OCI-LY3 (cell line): ENCODE measurements around the gene GULP1.

Source experiments
- H2AFZ ChIP-seq: fragments of 200-600, 300-600 bp; shearing (Covaris generic); 2 replicates; pipeline ENCODE4 v1.6.0; 2014; ENCODE audit warnings: antibody characterized with exemption, low read depth, low read length
- H3K27ac ChIP-seq: fragments of 200-600, 300-600 bp; sonication (generic); 2 replicates; pipeline ENCODE4 v1.5.1; 2014; ENCODE audit warnings: mild to moderate bottlenecking, low read length, moderate library complexity, mixed read lengths
- H3K27me3 ChIP-seq: fragments of 200-600, 300-600 bp; sonication (generic); 2 replicates; pipeline ENCODE4 v1.6.1; 2014; ENCODE audit warnings: low read depth, low read length, mixed read lengths
- H3K36me3 ChIP-seq: fragments of 200-600, 300-600 bp; sonication (generic); replicated peaks from 2 replicates; pipeline ENCODE3; 2014; ENCODE audit warnings: low read depth, low read length, mixed read lengths
- H3K4me1 ChIP-seq: fragments of 300-600, 200-600 bp; sonication (generic); 2 replicates; pipeline ENCODE4 v1.6.1; 2014; ENCODE audit warnings: low read length, mixed read lengths
- H3K4me2 ChIP-seq: fragments of 200-600, 300-600 bp; sonication (generic); 2 replicates; pipeline ENCODE4 v1.6.1; 2014; ENCODE audit warnings: low read length, mixed read lengths
- H3K4me3 ChIP-seq: fragments of 300-600, 200-600 bp; sonication (generic); 2 replicates; pipeline ENCODE4 v1.5.1; 2014; ENCODE audit warnings: antibody characterized with exemption, mild to moderate bottlenecking, low read length, moderate library complexity
- H3K79me2 ChIP-seq: fragments of 300-600, 200-600 bp; shearing (Covaris generic); 2 replicates; pipeline ENCODE4 v1.6.1; 2014; ENCODE audit warnings: mild to moderate bottlenecking, low read length, mixed read lengths
- H3K9ac ChIP-seq: fragments of 300-600, 200-600 bp; shearing (Covaris generic); 2 replicates; pipeline ENCODE4 v1.6.0; 2014; ENCODE audit warnings: mild to moderate bottlenecking, low read length, moderate library complexity
- H3K9me3 ChIP-seq: fragments of 200-600, 300-600 bp; shearing (Covaris generic); 2 replicates; pipeline ENCODE4 v1.6.1; 2014; ENCODE audit warnings: low read length, mixed read lengths; ENCODE audit not compliant: insufficient read depth
- H4K20me1 ChIP-seq: fragments of 200-600, 300-600 bp; sonication (generic); 2 replicates; pipeline ENCODE4 v1.6.1; 2016; ENCODE audit warnings: low read length, mixed read lengths; ENCODE audit not compliant: insufficient read depth
- CTCF ChIP-seq: fragments of 200-600, 300-600 bp; sonication (generic); IDR thresholded peaks from 2 replicates; pipeline ENCODE4 v1.5.1; 2014; ENCODE audit warnings: antibody characterized with exemption, low read length, low read depth
- EZH2phosphoT487 ChIP-seq: fragments of 200-600 bp; shearing (Covaris generic); IDR thresholded peaks from 2 replicates; pipeline ENCODE4 v1.6.1; 2018; ENCODE audit warnings: antibody characterized with exemption, mixed run types, low read depth

The GULP1 gene

DNA sequence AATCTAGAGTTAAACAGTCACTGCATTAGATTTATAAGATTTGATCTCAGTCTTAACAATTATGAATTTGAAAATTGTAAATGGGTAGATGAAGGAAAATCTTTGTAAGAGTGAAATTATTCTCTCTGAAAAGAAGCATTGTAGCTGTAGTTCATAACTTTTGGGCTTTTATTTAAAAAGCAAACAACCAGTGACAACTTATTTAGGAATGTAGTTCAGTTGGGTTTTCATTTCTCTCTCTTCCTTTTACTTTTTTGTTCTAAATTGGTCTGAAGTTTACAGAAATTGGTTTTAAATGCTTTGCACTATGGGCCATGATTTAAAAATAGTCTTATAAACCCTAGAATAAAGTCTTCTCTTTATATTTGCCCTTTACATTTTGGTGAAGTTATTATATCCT lies 296.6 kb downstream of the GULP1 start:
- no peaks in the 10 kb centered on the region for H3K36me3 ChIP-seq
- H3K4me2 ChIP-seq: no peak overlapping the region
- no peak overlapping the region for H2AFZ ChIP-seq
- H3K79me2 ChIP-seq: no peaks in the 10 kb centered on the region
- no peak overlapping the region for H3K27ac ChIP-seq
- H4K20me1 ChIP-seq: no peaks in the 10 kb centered on the region
- H3K9ac ChIP-seq: no peak overlapping the region
- TF ChIP-seq EZH2phosphoT487 (no peak), CTCF (no peak)
- H3K4me1 ChIP-seq: no peaks in the 10 kb centered on the region
- no peaks in the 10 kb centered on the region for H3K9me3 ChIP-seq
- H3K4me3 ChIP-seq: no peak overlapping the region
- no peaks in the 10 kb centered on the region for H3K27me3 ChIP-seq

- no peaks in the 10 kb centered on the region for H3K27me3 ChIP-seq
- H3K27ac ChIP-seq: no peak overlapping the region
- H3K4me3 ChIP-seq: no peak overlapping the region
- H3K4me1 ChIP-seq: no peaks in the 10 kb centered on the region
- H4K20me1 ChIP-seq: no peaks in the 10 kb centered on the region
- no peak overlapping the region for H2AFZ ChIP-seq
- no peaks in the 10 kb centered on the region for H3K79me2 ChIP-seq
- no peak overlapping the region for H3K9ac ChIP-seq
- TF ChIP-seq EZH2phosphoT487 (no peak), CTCF (no peak)
- H3K9me3 ChIP-seq: no peaks in the 10 kb centered on the region
- H3K4me2 ChIP-seq: no peak overlapping the region
- H3K36me3 ChIP-seq: no peaks in the 10 kb centered on the region
Measured at GRCh38 chr2:188596054-188596453, 304.4 kb downstream of the GULP1 start.

- H3K79me2 ChIP-seq: no peaks in the 10 kb centered on the region
- no peaks in the 10 kb centered on the region for H3K36me3 ChIP-seq
- H3K4me1 ChIP-seq: no peaks in the 10 kb centered on the region
- H3K4me3 ChIP-seq: no peak overlapping the region
- no peak overlapping the region for H3K27ac ChIP-seq
- no peak overlapping the region for H3K4me2 ChIP-seq
- no peaks in the 10 kb centered on the region for H3K27me3 ChIP-seq
- H4K20me1 ChIP-seq: no peaks in the 10 kb centered on the region
- H2AFZ ChIP-seq: no peak overlapping the region
- no peak overlapping the region for H3K9ac ChIP-seq
- no peaks in the 10 kb centered on the region for H3K9me3 ChIP-seq
- TF ChIP-seq EZH2phosphoT487 (no peak), CTCF (no peak)
Measured at GRCh38 chr2:188598551-188598950, 306.9 kb downstream of the GULP1 start.

GRCh38 chr2:188599140-188599539 lies 307.5 kb downstream of the GULP1 start:
- Histone ChIP-seq H3K79me2 (no peaks in the 10 kb centered on the region), H4K20me1 (no peaks in the 10 kb centered on the region), H3K27me3 (no peaks in the 10 kb centered on the region), H3K4me1 (no peaks in the 10 kb centered on the region), H3K27ac (no peak overlapping the region), H3K36me3 (no peaks in the 10 kb centered on the region), H3K9ac (no peak overlapping the region), H3K9me3 (no peaks in the 10 kb centered on the region), H2AFZ (no peak overlapping the region), H3K4me3 (no peak overlapping the region), H3K4me2 (no peak overlapping the region)
- TF ChIP-seq EZH2phosphoT487 (no peak), CTCF (no peak)
